Mesodermal cell (in vitro differentiated cells): Measurements from ENCODE around the gene ATG16L2. TPM values are rescaled to one million over a fixed set of nuclear protein-coding genes. Genes with fewer than 3 reads are reported as not detected.

Experiments used
- H3K27ac ChIP-seq: 2 replicates; pipeline ENCODE4 v1.7.0; 2013; ENCODE audit warnings: mild to moderate bottlenecking, low read depth, low read length, moderate library complexity; ENCODE audit not compliant: severe bottlenecking
- H3K36me3 ChIP-seq: 2 replicates; pipeline ENCODE4 v1.7.1; 2013; ENCODE audit warnings: mild to moderate bottlenecking, low read length, moderate library complexity; ENCODE audit not compliant: control insufficient read depth, insufficient read depth
- H3K4me1 ChIP-seq: one replicate; pipeline ENCODE4 v1.7.1; 2013; ENCODE audit warnings: mild to moderate bottlenecking, low read length; ENCODE audit not compliant: insufficient read depth, control insufficient read depth, poor library complexity, severe bottlenecking
- H3K4me3 ChIP-seq: 2 replicates; pipeline ENCODE4 v1.7.0; 2013; ENCODE audit warnings: low read length, control low read depth, mild to moderate bottlenecking; ENCODE audit not compliant: insufficient read depth, poor library complexity, severe bottlenecking; ENCODE audit errors: extremely low read depth
- H3K9me3 ChIP-seq: 2 replicates; pipeline ENCODE4 v1.7.1; 2013; ENCODE audit warnings: mild to moderate bottlenecking, low read length, moderate library complexity; ENCODE audit not compliant: control insufficient read depth
- WGBS, 2 experiments: methylation state at CpG; one replicate each; pipeline ENCODE4 v1.1.5; 2013; ENCODE audit warnings: missing lambda C conversion rate in 2 of 2; ENCODE audit not compliant: insufficient coverage in 2 of 2; 5-methylcytosine and 5-hydroxymethylcytosine counted together
- polyA plus RNA-seq, 2 experiments: library from polyadenylated mRNA; stranded (reverse); fragments of 50-300 nt; gene quantifications; one replicate each; pipeline ENCODE4 v1.2.3, GENCODE V29; 2013

Gene ATG16L2
- polyA plus RNA-seq (2013, experiment 1 of 2): 23.8 TPM
- polyA plus RNA-seq (2013, experiment 2 of 2): 18.5 TPM

- Histone ChIP-seq H3K36me3 (peaks cover 6% of the 10 kb centered on the region), H3K27ac (peak within 1 kb of the TSS; percentile 87), H3K4me1 (peaks cover 30% of the 10 kb centered on the region), H3K4me3 (peak within 1 kb of the TSS; percentile 54), H3K9me3 (no peaks in the 10 kb centered on the region)
- WGBS, 2 experiments: 0% methylated on average over 56 to 74 of the region's 75 CpGs
These were observed at the start of gene ATG16L2 for GRCh38 chr11:72814286-72815109. Gene ATG16L2, plus strand, starts transcription at chr11:72814411. Its CDS starts 35 bp downstream, at chr11:72814446.

GRCh38 chr11:72764503-72764902, 49.7 kb upstream of the ATG16L2 start:
- 83 to 84% methylated on average over 11 to 13 of the region's 13 CpGs for WGBS, 2 experiments
- Histone ChIP-seq H3K9me3 (peaks cover 10% of the 10 kb centered on the region), H3K27ac (no peak overlapping the region), H3K4me1 (peaks cover 8% of the 10 kb centered on the region), H3K36me3 (no peaks in the 10 kb centered on the region), H3K4me3 (no peak overlapping the region)

GRCh38 chr11:72766152-72766902, 47.9 kb upstream of the ATG16L2 start:
- Histone ChIP-seq H3K27ac (no peak overlapping the region), H3K4me1 (peaks cover 9% of the 10 kb centered on the region), H3K36me3 (no peaks in the 10 kb centered on the region), H3K9me3 (peaks cover 2% of the 10 kb centered on the region), H3K4me3 (no peak overlapping the region)
- 83 to 86% methylated on average over 7 to 9 of the region's 12 CpGs for WGBS, 2 experiments

- WGBS, 2 experiments: 96% methylated on average over 3 to 4 of the region's 4 CpGs
- H3K36me3 ChIP-seq: no peaks in the 10 kb centered on the region
- no peaks in the 10 kb centered on the region for H3K9me3 ChIP-seq
- peaks cover 18% of the 10 kb centered on the region for H3K4me1 ChIP-seq
- no peak overlapping the region for H3K4me3 ChIP-seq
- no peak overlapping the region for H3K27ac ChIP-seq
These were observed 46.8 kb upstream of the ATG16L2 start for GRCh38 chr11:72767203-72768062.

GRCh38 chr11:72768581-72768980, 45.6 kb upstream of the ATG16L2 start:
- WGBS, 2 experiments: 67 to 70% methylated on average over 2 to 3 of the region's 3 CpGs
- no peak overlapping the region for H3K4me3 ChIP-seq
- no peaks in the 10 kb centered on the region for H3K9me3 ChIP-seq
- peaks cover 29% of the 10 kb centered on the region for H3K4me1 ChIP-seq
- H3K36me3 ChIP-seq: no peaks in the 10 kb centered on the region
- no peak overlapping the region for H3K27ac ChIP-seq

GRCh38 chr11:72769680-72770079, 44.5 kb upstream of the ATG16L2 start:
- no peak overlapping the region for H3K27ac ChIP-seq
- no peaks in the 10 kb centered on the region for H3K36me3 ChIP-seq
- 81 to 100% methylated on average over 1 to 3 of the region's 4 CpGs for WGBS, 2 experiments
- no peak overlapping the region for H3K4me3 ChIP-seq
- peaks cover 37% of the 10 kb centered on the region for H3K4me1 ChIP-seq
- H3K9me3 ChIP-seq: no peaks in the 10 kb centered on the region

GRCh38 chr11:72770799-72771198, 43.4 kb upstream of the ATG16L2 start:
- Histone ChIP-seq H3K4me1 (peaks cover 37% of the 10 kb centered on the region), H3K9me3 (no peaks in the 10 kb centered on the region), H3K27ac (no peak overlapping the region), H3K4me3 (no peak overlapping the region), H3K36me3 (no peaks in the 10 kb centered on the region)
- 71 to 86% methylated on average over 2 to 3 of the region's 3 CpGs for WGBS, 2 experiments

GRCh38 chr11:72771507-72771906, 42.7 kb upstream of the ATG16L2 start:
- WGBS, 2 experiments: 31 to 44% methylated on average over 2 of the region's 4 CpGs

GRCh38 chr11:72772059-72772458, 42.2 kb upstream of the ATG16L2 start:
- Histone ChIP-seq H3K9me3 (no peaks in the 10 kb centered on the region), H3K27ac (no peak overlapping the region), H3K36me3 (no peaks in the 10 kb centered on the region), H3K4me1 (peaks cover 40% of the 10 kb centered on the region), H3K4me3 (no peak overlapping the region)
- 88 to 92% methylated on average over 12 of the region's 12 CpGs for WGBS, 2 experiments

More at GRCh38 chr11:72771507-72771906, 42.7 kb upstream of the ATG16L2 start:
- Histone ChIP-seq H3K9me3 (no peaks in the 10 kb centered on the region), H3K4me1 (peaks cover 37% of the 10 kb centered on the region), H3K27ac (peak overlapping the region; percentile 36), H3K36me3 (no peaks in the 10 kb centered on the region), H3K4me3 (no peak overlapping the region)

- H3K27ac ChIP-seq: peak overlapping the region; percentile 69
- H3K4me1 ChIP-seq: peaks cover 40% of the 10 kb centered on the region
- H3K4me3 ChIP-seq: no peak overlapping the region
- no peaks in the 10 kb centered on the region for H3K9me3 ChIP-seq
- WGBS, 2 experiments: 75 to 88% methylated on average over 1 of the region's 5 CpGs
- H3K36me3 ChIP-seq: no peaks in the 10 kb centered on the region
These were observed 40.9 kb upstream of the ATG16L2 start for GRCh38 chr11:72773291-72773690.
